GM12878 (cell line): ENCODE data around the gene NPEPPS. TPM values are rescaled to one million over a fixed set of nuclear protein-coding genes. Genes with fewer than 3 reads are reported as not detected.
"Not testable (repeated sequence)": the region's sequence is repeated elsewhere in the genome, so short reads cannot be mapped to it uniquely, and the experiment has no call there.

Experiments
- ATAC-seq: fragments of 200-7000 bp; cut with Tn5 transposase; 3 replicates; pipeline ENCODE4 v1.9.1; 2020; ENCODE audit warnings: mild to moderate bottlenecking, moderate library complexity
- BruUV-seq: library from RNA; stranded (reverse); fragments of 400-500 nt; replicated peaks from 2 replicates; lab custom pipeline; 2021; lab: Mats Ljungman, UMichigan
- CTCF ChIA-PET: fragments of 300-600 bp; sonication (Branson Sonifier 250); formaldehyde crosslinking; extraction: SDS; loops from one replicate; lab custom pipeline; 2021; ENCODE audit warnings: inconsistent platforms; lab: Yijun Ruan, JAX
- POLR2A ChIA-PET: fragments of 350-600 bp; formaldehyde crosslinking; extraction: SDS; loops from one replicate; lab custom pipeline; 2021; ENCODE audit warnings: inconsistent platforms; lab: Charles Lee
- RAD21 ChIA-PET: fragments of 300-600 bp; sonication (Branson Sonifier 250); formaldehyde crosslinking; loops from one replicate; lab custom pipeline; 2023; ENCODE audit warnings: antibody characterized with exemption; ENCODE audit not compliant: unreplicated experiment; lab: Charles Lee
- SMC1A ChIA-PET: fragments of 300-600 bp; sonication (Branson Sonifier 250); formaldehyde crosslinking; loops from one replicate; lab custom pipeline; 2023; ENCODE audit not compliant: unreplicated experiment, uncharacterized antibody; lab: Charles Lee
- DNase-seq: peaks from one replicate; pipeline ENCODE4 v3.0.0-alpha.2; 2011; ENCODE audit warnings: low read depth, low spot score
- FAIRE-seq: peaks from 3 replicates; lab custom pipeline; 2011; peaks lifted over from hg19 to GRCh38; lab: Jason Lieb, UNC
- H2AFZ ChIP-seq: 2 replicates; pipeline ENCODE4 v1.6.0; 2011; ENCODE audit warnings: low read depth, low read length, control low read depth; ENCODE audit not compliant: control insufficient read depth
- H3K27ac ChIP-seq: 2 replicates; pipeline ENCODE4 v1.5.1; 2011; ENCODE audit warnings: control low read depth; ENCODE audit not compliant: control insufficient read depth, insufficient read depth
- H3K27me3 ChIP-seq, 2 experiments: replicated peaks in 1 of 2; 2 replicates each; pipeline versions ENCODE4 v1.6.0 to v1.6.1; 2011; ENCODE audit warnings: low read length in 1 of 2; ENCODE audit not compliant: control insufficient read depth in 2 of 2, insufficient read depth in 2 of 2
- H3K36me3 ChIP-seq, 2 experiments: 2 replicates each; pipeline ENCODE4 v1.5.1; 2011; ENCODE audit warnings: low read length in 1 of 2; ENCODE audit not compliant: control insufficient read depth in 2 of 2, insufficient read depth in 2 of 2
- H3K4me1 ChIP-seq: 2 replicates; pipeline ENCODE4 v1.6.1; 2011; ENCODE audit warnings: mild to moderate bottlenecking, low read length, moderate library complexity, mixed read lengths; ENCODE audit not compliant: control insufficient read depth, insufficient read depth
- H3K4me2 ChIP-seq: 2 replicates; pipeline ENCODE4 v1.6.0; 2011; ENCODE audit warnings: control low read depth; ENCODE audit not compliant: control insufficient read depth, insufficient read depth
- H3K4me3 ChIP-seq: fragments of 200-600 bp; sonication (generic); 2 replicates; pipeline ENCODE4 v1.5.1; 2016
- H3K79me2 ChIP-seq: 2 replicates; pipeline ENCODE4 v1.6.0; 2011; ENCODE audit warnings: low read length; ENCODE audit not compliant: control insufficient read depth, insufficient read depth
- H3K9ac ChIP-seq: 2 replicates; pipeline ENCODE4 v1.8.0; 2011; ENCODE audit warnings: low read length, control low read depth, mixed read lengths; ENCODE audit not compliant: control insufficient read depth, insufficient read depth
- H3K9me3 ChIP-seq: replicated peaks from 3 replicates; pipeline ENCODE4 v1.5.1; 2011; ENCODE audit warnings: mild to moderate bottlenecking, low read length; ENCODE audit not compliant: control insufficient read depth, insufficient read depth
- H4K20me1 ChIP-seq: 2 replicates; pipeline ENCODE4 v1.6.0; 2011; ENCODE audit not compliant: control insufficient read depth, insufficient read depth
- WGBS: methylation state at CpG from one replicate; pipeline ENCODE4 v1.1.6; 2016; ENCODE audit warnings: low lambda C conversion rate; ENCODE audit not compliant: insufficient replicate concordance, insufficient coverage; ENCODE audit errors: missing lambda C conversion rate; 5-methylcytosine and 5-hydroxymethylcytosine counted together
- in situ Hi-C: fragments of 300-500 bp; cut with MboI; formaldehyde crosslinking; loops from 9 replicates; pipeline ENCODE4 v1.14.3; 2018; ENCODE audit warnings: mixed read lengths
- intact Hi-C: fragments of 100-400 bp; cut with micrococcal nuclease; formaldehyde crosslinking; loops from one replicate; pipeline ENCODE4 v1.14.2; 2022; ENCODE audit not compliant: unreplicated experiment
- polyA plus RNA-seq, 11 experiments: library from polyadenylated mRNA; depleted of rRNA in 4 of 11; unstranded in 6 of 11; stranded (reverse) in 5 of 11; fragments of >200 nt; fragmentation: Nextera tagmentation in 4 of 11; fragmentation: Illumina TruSeq in 1 of 11; extraction: Ambion mirVana in 4 of 11; extraction: Trizol in 1 of 11; gene quantifications; 1 replicate in 1 of 11; 2 replicates in 10 of 11; pipeline versions ENCODE4 v1.2.1 to v1.2.3, GENCODE V29; 2011 to 2016; ENCODE audit warnings: inconsistent platforms in 2 of 11, missing spikeins in 2 of 11, low read depth in 1 of 11
- total RNA-seq, 4 experiments: library from RNA; depleted of rRNA in 3 of 4; stranded (reverse); fragments of >200 nt in 3 of 4; fragmentation: Illumina TruSeq in 1 of 4; extraction: Trizol in 1 of 4; gene quantifications; 2 replicates each; pipeline versions ENCODE4 v1.2.1 to v1.2.3, GENCODE V29; 2013 to 2021

Gene NPEPPS
- total and polyA plus RNA-seq, 10 of the 15 experiments (the other 5 are each of a cell fraction or from before 2014, with no cell fraction given) = 25.8 to 214 (median 64.6) TPM

DNA sequence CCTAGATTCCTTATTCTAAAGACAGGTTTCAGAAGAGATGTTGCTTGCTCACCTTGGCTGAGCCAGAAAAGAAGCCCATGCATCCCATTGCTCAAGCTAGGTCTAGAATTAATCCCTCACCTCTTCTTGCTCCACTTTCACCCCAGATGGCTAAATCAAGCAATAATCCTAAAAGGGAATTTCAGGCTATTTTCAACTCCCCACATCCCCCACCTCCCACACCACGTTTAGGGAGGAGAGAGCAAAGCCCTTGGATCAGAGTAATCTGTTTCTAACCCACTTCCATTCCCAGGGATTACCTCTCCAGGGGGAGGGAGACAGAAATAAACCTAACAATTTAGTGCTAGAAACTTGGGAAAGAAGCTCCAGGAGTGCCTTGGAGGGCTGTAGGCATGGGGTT lies 31.8 kb upstream of the NPEPPS start:
- H3K9me3 ChIP-seq, in situ Hi-C loops, H4K20me1 ChIP-seq, DNase-seq, POLR2A ChIA-PET, SMC1A ChIA-PET, FAIRE-seq, H2AFZ ChIP-seq, H3K4me1 ChIP-seq, intact Hi-C loops, H3K36me3 ChIP-seq, H3K4me2 ChIP-seq, BruUV-seq, RAD21 ChIA-PET, H3K9ac ChIP-seq, H3K79me2 ChIP-seq, H3K4me3 ChIP-seq, H3K27ac ChIP-seq, CTCF ChIA-PET, ATAC-seq, H3K27me3 ChIP-seq: not testable (repeated sequence)
- WGBS = 0% methylated on average over 1 of the region's 1 CpG

- ChIA-PET RAD21 (interaction anchor here (1.7 kb wide), 1 partner anchor 116 kb away, joined by 8 read pairs; no protein-coding TSS in a partner anchor), CTCF (interaction anchor here (3.0 kb wide), 1 partner anchor 118 kb away, joined by 26 read pairs; no protein-coding TSS in a partner anchor)
- WGBS = 70% methylated on average over 4 of the region's 4 CpGs
- FAIRE-seq, H3K4me2 ChIP-seq, H3K9ac ChIP-seq, H3K4me1 ChIP-seq, H3K27ac ChIP-seq, in situ Hi-C loops, H3K36me3 ChIP-seq, intact Hi-C loops, BruUV-seq, DNase-seq, H3K4me3 ChIP-seq, H2AFZ ChIP-seq, ATAC-seq, H3K27me3 ChIP-seq, H3K9me3 ChIP-seq, POLR2A ChIA-PET, H4K20me1 ChIP-seq, SMC1A ChIA-PET, H3K79me2 ChIP-seq: not testable (repeated sequence)
Measured at GRCh38 chr17:47499494-47499893, 31.4 kb upstream of the NPEPPS start.
